Adipocyte (in vitro differentiated cells): ENCODE data around the gene SLC38A11.

Source experiments
- DNase-seq: peaks from one replicate; pipeline ENCODE4 v3.0.0-alpha.2; 2015; ENCODE audit warnings: low read depth
- H3K27me3 ChIP-seq: replicated peaks from 2 replicates; pipeline ENCODE4 v1.7.0; 2013; ENCODE audit warnings: mild to moderate bottlenecking, low read length, moderate library complexity; ENCODE audit not compliant: control insufficient read depth, insufficient read depth
- H3K36me3 ChIP-seq: 2 replicates; pipeline ENCODE4 v1.7.0; 2013; ENCODE audit warnings: low read length, mild to moderate bottlenecking, moderate library complexity; ENCODE audit not compliant: control insufficient read depth, insufficient read depth, severe bottlenecking
- H3K4me1 ChIP-seq: 2 replicates; pipeline ENCODE4 v1.7.0; 2013; ENCODE audit warnings: mild to moderate bottlenecking, low read length, moderate library complexity; ENCODE audit not compliant: control insufficient read depth, insufficient read depth
- H3K4me3 ChIP-seq: 2 replicates; pipeline ENCODE4 v1.7.0; 2013; ENCODE audit warnings: mild to moderate bottlenecking, low read length, moderate library complexity
- H3K9ac ChIP-seq: 2 replicates; pipeline ENCODE4 v1.7.0; 2013; ENCODE audit warnings: mild to moderate bottlenecking, low read length, moderate library complexity
- H3K9me3 ChIP-seq: 2 replicates; pipeline ENCODE4 v1.7.0; 2013; ENCODE audit warnings: mild to moderate bottlenecking, low read length, moderate library complexity; ENCODE audit not compliant: control insufficient read depth

SLC38A11 gene

DNA sequence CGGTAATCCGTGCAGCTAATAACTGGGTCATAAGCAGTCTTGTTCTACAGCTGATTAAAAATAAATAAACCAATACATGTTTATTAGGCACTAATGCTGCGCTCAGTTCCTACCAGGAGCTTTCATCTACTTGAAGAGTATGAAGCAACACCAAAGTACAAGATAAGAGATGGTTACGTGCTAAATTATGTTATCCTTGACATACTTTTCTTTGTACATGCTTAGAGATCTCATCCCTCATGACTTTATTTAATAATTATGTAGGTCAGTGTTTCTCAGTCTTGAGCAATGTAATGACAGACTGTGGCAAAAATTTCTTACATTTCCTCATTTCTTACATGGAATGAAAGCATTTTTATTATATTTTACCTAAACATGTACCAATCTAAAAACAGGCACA, 59.1 kb downstream of the SLC38A11 start:
- no peaks in the 10 kb centered on the region for H3K27me3 ChIP-seq
- H3K9me3 ChIP-seq: peaks cover 4% of the 10 kb centered on the region
- H3K36me3 ChIP-seq: no peaks in the 10 kb centered on the region
- H3K9ac ChIP-seq: peak overlapping the region; percentile 49
- H3K4me3 ChIP-seq: no peak overlapping the region
- peaks cover 37% of the 10 kb centered on the region for H3K4me1 ChIP-seq
- DNase-seq: peak; percentile 67

DNA sequence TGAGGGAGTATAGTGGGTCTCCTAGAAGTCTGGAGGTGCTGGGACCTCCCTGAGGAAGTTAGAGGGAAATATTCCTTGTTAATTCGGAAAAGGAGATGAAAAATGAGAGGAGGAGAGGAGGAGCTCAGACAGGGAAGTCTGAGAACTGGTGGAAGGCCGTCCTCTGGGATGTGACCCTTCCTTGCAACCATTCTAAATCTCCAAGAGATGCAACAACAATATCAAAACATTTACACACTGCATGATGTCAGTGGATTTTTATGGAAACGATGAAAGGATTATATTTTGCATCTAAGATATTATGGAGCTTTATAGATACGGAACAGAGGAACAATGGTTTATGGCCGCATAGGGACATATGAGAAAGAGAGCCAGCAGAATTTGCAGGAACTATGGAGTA, 63.9 kb downstream of the SLC38A11 start:
- Histone ChIP-seq H3K9me3 (no peaks in the 10 kb centered on the region), H3K4me1 (peaks cover 13% of the 10 kb centered on the region), H3K36me3 (no peaks in the 10 kb centered on the region), H3K27me3 (no peaks in the 10 kb centered on the region), H3K4me3 (no peak overlapping the region), H3K9ac (no peak overlapping the region)
- no peak for DNase-seq

DNA sequence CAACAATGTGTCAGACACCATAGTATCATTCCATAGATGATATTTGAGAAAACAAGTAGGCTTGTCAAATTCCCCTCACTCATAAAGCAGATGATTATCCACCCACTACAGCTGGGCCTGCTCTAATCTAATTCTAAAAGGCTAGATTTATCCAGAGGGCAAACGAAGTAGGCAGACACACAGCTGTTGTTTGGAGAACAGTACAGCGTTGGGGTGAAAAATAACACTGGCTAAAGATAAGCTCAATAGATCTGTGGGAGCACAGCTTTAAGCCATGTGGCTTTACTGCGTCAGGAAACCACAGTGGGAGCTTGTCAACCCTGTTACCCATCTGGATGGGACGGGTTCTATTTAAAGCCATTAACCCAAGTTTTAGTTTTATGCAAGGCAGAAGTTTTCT, 64.8 kb downstream of the SLC38A11 start:
- Histone ChIP-seq H3K36me3 (no peaks in the 10 kb centered on the region), H3K4me1 (peaks cover 6% of the 10 kb centered on the region), H3K4me3 (no peak overlapping the region), H3K9ac (no peak overlapping the region), H3K27me3 (no peaks in the 10 kb centered on the region), H3K9me3 (no peaks in the 10 kb centered on the region)
- DNase-seq: no peak

GRCh38 chr2:164888592-164888991, 66.7 kb downstream of the SLC38A11 start:
- Histone ChIP-seq H3K4me3 (no peak overlapping the region), H3K36me3 (no peaks in the 10 kb centered on the region), H3K9me3 (no peaks in the 10 kb centered on the region), H3K9ac (no peak overlapping the region), H3K27me3 (no peaks in the 10 kb centered on the region), H3K4me1 (peaks cover 6% of the 10 kb centered on the region)
- DNase-seq: no peak

- Histone ChIP-seq H3K4me3 (no peak overlapping the region), H3K27me3 (no peaks in the 10 kb centered on the region), H3K36me3 (no peaks in the 10 kb centered on the region), H3K9me3 (no peaks in the 10 kb centered on the region), H3K4me1 (peaks cover 7% of the 10 kb centered on the region), H3K9ac (no peak overlapping the region)
- DNase-seq: no peak
Observed at GRCh38 chr2:164887434-164888144, 67.7 kb downstream of the SLC38A11 start.

GRCh38 chr2:164882276-164882675, 73.0 kb downstream of the SLC38A11 start:
- Histone ChIP-seq H3K4me1 (peaks cover 49% of the 10 kb centered on the region), H3K4me3 (peak overlapping the region; percentile 15), H3K36me3 (no peaks in the 10 kb centered on the region), H3K9ac (no peak overlapping the region), H3K27me3 (no peaks in the 10 kb centered on the region), H3K9me3 (no peaks in the 10 kb centered on the region)
- peak; percentile 8 for DNase-seq

GRCh38 chr2:164881524-164881923, 73.8 kb downstream of the SLC38A11 start:
- Histone ChIP-seq H3K9ac (no peak overlapping the region), H3K4me1 (peaks cover 54% of the 10 kb centered on the region), H3K4me3 (no peak overlapping the region), H3K9me3 (no peaks in the 10 kb centered on the region), H3K27me3 (no peaks in the 10 kb centered on the region), H3K36me3 (no peaks in the 10 kb centered on the region)
- no peak for DNase-seq

DNA sequence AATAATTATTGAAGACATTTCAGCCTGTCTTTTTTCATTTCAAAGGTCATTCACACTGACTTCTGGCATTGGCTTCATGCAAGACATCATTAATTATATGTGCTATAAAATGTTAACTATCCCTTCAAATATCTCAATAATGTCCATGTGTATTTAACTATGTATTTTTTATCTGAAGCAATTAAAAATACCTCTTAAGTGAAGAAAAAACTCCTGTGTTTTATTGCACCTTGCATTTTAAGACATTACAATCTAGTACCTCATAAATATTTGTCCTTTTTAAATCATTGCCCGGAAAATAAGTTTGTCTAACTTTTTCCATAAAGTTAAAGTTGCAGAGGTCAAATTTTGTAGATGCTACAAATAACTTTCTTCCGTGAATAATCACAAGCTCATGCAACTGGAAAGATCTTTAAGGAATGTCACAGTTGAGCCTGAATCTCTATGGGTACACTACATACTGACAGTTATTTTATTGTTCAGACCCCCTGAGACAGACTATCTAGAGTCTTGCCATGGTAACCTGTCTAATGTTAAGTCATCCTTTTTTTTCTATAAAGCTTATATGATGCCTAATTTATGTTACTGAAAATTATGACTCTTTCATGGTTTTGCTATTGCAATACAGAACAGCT, 75.3 kb downstream of the SLC38A11 start:
- Histone ChIP-seq H3K9ac (peak overlapping the region; percentile 46), H3K4me3 (no peak overlapping the region), H3K4me1 (peaks cover 61% of the 10 kb centered on the region), H3K9me3 (no peaks in the 10 kb centered on the region), H3K27me3 (no peaks in the 10 kb centered on the region), H3K36me3 (no peaks in the 10 kb centered on the region)
- no peak for DNase-seq

GRCh38 chr2:164877927-164878326, 77.4 kb downstream of the SLC38A11 start:
- no peak for DNase-seq
- Histone ChIP-seq H3K27me3 (no peaks in the 10 kb centered on the region), H3K4me1 (peaks cover 61% of the 10 kb centered on the region), H3K9ac (peak overlapping the region; percentile 61), H3K36me3 (no peaks in the 10 kb centered on the region), H3K9me3 (no peaks in the 10 kb centered on the region), H3K4me3 (no peak overlapping the region)

- H3K9me3 ChIP-seq: no peaks in the 10 kb centered on the region
- DNase-seq: no peak
- no peak overlapping the region for H3K9ac ChIP-seq
- peaks cover 55% of the 10 kb centered on the region for H3K4me1 ChIP-seq
- no peaks in the 10 kb centered on the region for H3K27me3 ChIP-seq
- no peaks in the 10 kb centered on the region for H3K36me3 ChIP-seq
- no peak overlapping the region for H3K4me3 ChIP-seq
Observed at GRCh38 chr2:164877169-164877568, 78.2 kb downstream of the SLC38A11 start.

GRCh38 chr2:164875334-164876205, 79.8 kb downstream of the SLC38A11 start:
- no peak overlapping the region for H3K4me3 ChIP-seq
- H3K9me3 ChIP-seq: no peaks in the 10 kb centered on the region
- H3K36me3 ChIP-seq: no peaks in the 10 kb centered on the region
- peaks cover 47% of the 10 kb centered on the region for H3K4me1 ChIP-seq
- peak overlapping the region; percentile 12 for H3K9ac ChIP-seq
- no peaks in the 10 kb centered on the region for H3K27me3 ChIP-seq
- DNase-seq: no peak
